Measurements from ENCODE around the gene COMT.
A peak's percentile ranks its signal among the peaks of the same experiment; 100 is the strongest.

The COMT gene

GRCh38 chr22:19995611-19996339 is 54.2 kb downstream of the COMT start:
- H3K9me3 Mint-ChIP-seq = peaks cover 4% of the 10 kb centered on the region
- H3K4me3 Mint-ChIP-seq = no peak overlapping the region
- no peaks in the 10 kb centered on the region for H3K36me3 Mint-ChIP-seq
- H3K27ac Mint-ChIP-seq = no peak overlapping the region
- no peak for ATAC-seq
- no peaks in the 10 kb centered on the region for H3K4me1 Mint-ChIP-seq
- peaks cover 21% of the 10 kb centered on the region for H3K27me3 Mint-ChIP-seq

DNA sequence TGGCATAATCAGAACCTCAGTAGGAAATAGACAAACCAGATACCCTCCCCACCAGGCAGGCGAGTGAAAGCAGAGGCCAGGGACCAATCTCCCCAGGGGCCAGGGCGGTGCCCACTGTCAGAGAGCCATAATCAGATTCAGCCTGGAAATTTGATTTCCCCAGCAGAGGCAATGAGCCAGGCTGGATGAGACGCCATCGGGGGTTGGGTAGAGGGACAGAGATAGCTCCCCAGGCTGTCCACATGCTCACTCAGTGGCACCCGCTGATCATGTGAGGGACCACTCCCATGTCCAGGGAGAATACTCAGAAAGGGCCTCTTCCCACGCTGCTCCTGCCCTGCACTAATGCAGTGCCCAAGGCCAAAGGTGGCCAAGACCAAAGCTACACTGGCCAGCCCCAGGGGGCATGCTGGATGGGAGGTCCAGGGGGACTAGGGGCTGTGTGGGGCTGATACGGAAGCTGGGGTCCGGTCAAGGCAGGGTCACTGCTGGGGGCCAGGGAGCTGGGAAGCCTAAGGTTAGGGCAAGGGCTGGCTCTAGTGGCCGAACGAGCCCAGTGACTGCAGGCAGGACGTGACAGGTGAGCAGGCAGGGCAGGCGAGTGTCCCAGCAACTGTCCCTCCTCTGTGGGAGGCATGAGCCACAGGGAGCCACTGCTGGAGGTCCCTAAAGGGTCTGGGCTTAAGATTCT is 55.3 kb downstream of the COMT start:
- Mint-ChIP-seq H3K9me3 (peaks cover 4% of the 10 kb centered on the region), H3K27ac (no peak overlapping the region), H3K36me3 (no peaks in the 10 kb centered on the region), H3K4me3 (no peak overlapping the region), H3K4me1 (no peaks in the 10 kb centered on the region), H3K27me3 (peaks cover 21% of the 10 kb centered on the region)
- no peak for ATAC-seq

GRCh38 chr22:19997561-19998231 is 56.1 kb downstream of the COMT start:
- Mint-ChIP-seq H3K4me1 (no peaks in the 10 kb centered on the region), H3K27me3 (peaks cover 21% of the 10 kb centered on the region), H3K9me3 (peaks cover 5% of the 10 kb centered on the region), H3K4me3 (no peak overlapping the region), H3K36me3 (peaks cover under 1% of the 10 kb centered on the region), H3K27ac (no peak overlapping the region)
- no peak for ATAC-seq

- H3K4me1 Mint-ChIP-seq = no peaks in the 10 kb centered on the region
- peaks cover 12% of the 10 kb centered on the region for H3K9me3 Mint-ChIP-seq
- ATAC-seq = no peak
- H3K4me3 Mint-ChIP-seq = no peak overlapping the region
- peaks cover 21% of the 10 kb centered on the region for H3K27me3 Mint-ChIP-seq
- H3K36me3 Mint-ChIP-seq = peaks cover 8% of the 10 kb centered on the region
- H3K27ac Mint-ChIP-seq = no peak overlapping the region
Observed at GRCh38 chr22:19998232-19998951, 56.8 kb downstream of the COMT start.

- no peak overlapping the region for H3K4me3 Mint-ChIP-seq
- no peak overlapping the region for H3K27ac Mint-ChIP-seq
- peaks cover 13% of the 10 kb centered on the region for H3K27me3 Mint-ChIP-seq
- no peaks in the 10 kb centered on the region for H3K4me1 Mint-ChIP-seq
- H3K36me3 Mint-ChIP-seq = peaks cover 15% of the 10 kb centered on the region
- no peak for ATAC-seq
- H3K9me3 Mint-ChIP-seq = peaks cover 13% of the 10 kb centered on the region
Observed at GRCh38 chr22:19998991-19999820, 57.6 kb downstream of the COMT start.

DNA sequence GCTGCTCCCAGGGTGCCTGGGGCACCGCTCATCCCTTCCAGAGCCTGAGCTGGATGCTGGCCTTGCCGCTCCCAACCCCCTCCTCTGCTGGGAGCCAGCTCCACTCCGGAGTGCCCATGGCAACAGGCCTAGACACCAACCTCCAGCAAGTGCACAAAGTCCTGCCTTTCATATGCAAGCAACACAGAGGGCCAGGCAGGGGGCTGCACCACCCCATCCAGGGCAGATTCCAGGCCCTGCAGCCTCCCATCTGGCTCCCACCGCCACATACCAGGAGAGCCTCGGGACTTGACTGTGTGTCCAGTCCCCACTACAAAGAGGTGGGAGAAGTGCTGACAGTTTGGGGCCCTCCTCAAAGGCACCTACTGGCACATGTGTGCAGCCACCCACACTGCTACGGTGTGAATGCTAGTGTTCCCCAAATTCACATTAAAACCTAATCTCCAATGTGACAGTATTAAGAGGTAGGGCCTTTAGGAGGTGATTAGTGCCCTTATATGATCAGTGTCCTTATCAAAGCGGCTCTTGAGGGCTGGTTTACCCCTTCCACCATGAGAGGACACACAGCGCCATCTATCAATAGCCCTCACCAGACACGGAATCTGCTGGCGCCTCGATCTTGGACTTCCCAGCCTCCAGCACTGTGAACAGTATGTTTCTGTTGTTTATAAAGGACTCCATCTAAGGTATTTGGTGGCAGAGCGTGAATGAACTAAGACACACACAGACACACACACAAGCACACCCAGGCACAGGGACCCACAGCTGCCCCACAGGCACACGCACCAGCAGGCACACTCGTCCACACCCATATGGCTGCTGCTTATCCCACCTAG is 58.9 kb downstream of the COMT start:
- Mint-ChIP-seq H3K9me3 (peaks cover 18% of the 10 kb centered on the region), H3K36me3 (peaks cover 18% of the 10 kb centered on the region), H3K4me3 (no peak overlapping the region), H3K4me1 (no peaks in the 10 kb centered on the region), H3K27ac (no peak overlapping the region), H3K27me3 (peaks cover under 1% of the 10 kb centered on the region)
- no peak for ATAC-seq

- H3K36me3 Mint-ChIP-seq = peaks cover 18% of the 10 kb centered on the region
- no peak overlapping the region for H3K4me3 Mint-ChIP-seq
- no peaks in the 10 kb centered on the region for H3K4me1 Mint-ChIP-seq
- H3K27ac Mint-ChIP-seq = no peak overlapping the region
- no peak for ATAC-seq
- peaks cover 18% of the 10 kb centered on the region for H3K9me3 Mint-ChIP-seq
- H3K27me3 Mint-ChIP-seq = no peaks in the 10 kb centered on the region
Observed at GRCh38 chr22:20001082-20001638, 59.6 kb downstream of the COMT start.

GRCh38 chr22:20002128-20002527 is 60.6 kb downstream of the COMT start:
- Mint-ChIP-seq H3K9me3 (peaks cover 18% of the 10 kb centered on the region), H3K4me1 (no peaks in the 10 kb centered on the region), H3K4me3 (no peak overlapping the region), H3K27ac (no peak overlapping the region), H3K36me3 (peaks cover 18% of the 10 kb centered on the region), H3K27me3 (no peaks in the 10 kb centered on the region)
- no peak for ATAC-seq

GRCh38 chr22:20002636-20003035 is 61.1 kb downstream of the COMT start:
- no peaks in the 10 kb centered on the region for H3K4me1 Mint-ChIP-seq
- no peak overlapping the region for H3K4me3 Mint-ChIP-seq
- ATAC-seq = no peak
- no peaks in the 10 kb centered on the region for H3K27me3 Mint-ChIP-seq
- H3K9me3 Mint-ChIP-seq = peaks cover 18% of the 10 kb centered on the region
- H3K36me3 Mint-ChIP-seq = peaks cover 18% of the 10 kb centered on the region
- H3K27ac Mint-ChIP-seq = no peak overlapping the region

DNA sequence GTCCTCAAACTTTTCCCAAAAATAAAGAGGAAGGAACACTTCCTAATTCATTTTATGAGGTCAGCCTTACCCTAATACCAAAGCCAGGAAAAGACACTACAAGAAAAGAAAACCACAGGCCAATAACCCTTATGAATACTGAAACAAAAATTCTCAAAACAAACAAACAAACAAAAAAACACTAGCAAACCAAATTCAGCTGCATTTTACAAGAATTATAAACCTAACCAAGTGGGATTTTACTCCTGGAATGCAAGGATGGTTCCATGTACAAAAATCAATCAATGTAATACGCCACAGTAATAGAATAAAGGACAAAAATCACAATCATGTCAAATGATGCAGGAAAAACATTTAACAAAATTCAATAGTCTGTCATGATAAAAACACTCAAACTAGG is 61.7 kb downstream of the COMT start:
- Mint-ChIP-seq H3K36me3 (peaks cover 18% of the 10 kb centered on the region), H3K4me3 (no peak overlapping the region), H3K4me1 (no peaks in the 10 kb centered on the region), H3K27ac (no peak overlapping the region), H3K9me3 (peaks cover 18% of the 10 kb centered on the region), H3K27me3 (no peaks in the 10 kb centered on the region)
- no peak for ATAC-seq

DNA sequence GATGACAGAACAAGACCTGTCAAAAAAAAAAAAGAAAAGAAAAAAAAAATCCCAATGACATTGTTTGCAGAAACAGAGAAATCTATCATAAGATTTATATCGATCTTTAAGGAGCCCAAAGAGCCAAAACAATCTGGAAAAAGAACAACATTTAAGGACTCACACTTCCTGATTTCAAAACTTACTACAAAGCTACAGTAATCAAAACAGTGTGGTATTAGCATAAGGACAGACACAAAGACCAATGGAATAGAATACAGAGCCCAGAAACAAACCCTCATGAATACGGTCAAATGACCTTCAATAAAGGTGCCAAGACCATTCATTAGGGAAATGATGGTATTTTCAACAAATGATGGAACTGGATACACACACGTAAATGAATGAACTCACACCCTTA is 62.9 kb downstream of the COMT start:
- H3K27me3 Mint-ChIP-seq = no peaks in the 10 kb centered on the region
- peaks cover 18% of the 10 kb centered on the region for H3K36me3 Mint-ChIP-seq
- peaks cover 18% of the 10 kb centered on the region for H3K9me3 Mint-ChIP-seq
- no peak overlapping the region for H3K27ac Mint-ChIP-seq
- H3K4me1 Mint-ChIP-seq = no peaks in the 10 kb centered on the region
- H3K4me3 Mint-ChIP-seq = no peak overlapping the region
- ATAC-seq = no peak

- no peaks in the 10 kb centered on the region for H3K27me3 Mint-ChIP-seq
- H3K9me3 Mint-ChIP-seq = peaks cover 10% of the 10 kb centered on the region
- peak overlapping the region; percentile 25 for H3K27ac Mint-ChIP-seq
- no peaks in the 10 kb centered on the region for H3K4me1 Mint-ChIP-seq
- peak; percentile 20 for ATAC-seq
- H3K36me3 Mint-ChIP-seq = peaks cover 11% of the 10 kb centered on the region
- H3K4me3 Mint-ChIP-seq = no peak overlapping the region
Observed at GRCh38 chr22:20008221-20008995, 66.8 kb downstream of the COMT start.

GRCh38 chr22:20009018-20009491 is 67.5 kb downstream of the COMT start:
- peaks cover 5% of the 10 kb centered on the region for H3K36me3 Mint-ChIP-seq

More at GRCh38 chr22:20009018-20009491, 67.5 kb downstream of the COMT start:
- peak overlapping the region; percentile 25 for H3K27ac Mint-ChIP-seq
- H3K4me3 Mint-ChIP-seq = no peak overlapping the region
- peaks cover 6% of the 10 kb centered on the region for H3K9me3 Mint-ChIP-seq
- H3K4me1 Mint-ChIP-seq = no peaks in the 10 kb centered on the region
- ATAC-seq = no peak
- no peaks in the 10 kb centered on the region for H3K27me3 Mint-ChIP-seq

Data from stimulated activated memory B cell treated with anti-CD40 and anti-IgM and Interleukin-4, amounts not matched to agents 10 μg/mL and 1 μg/mL and 100 μg/mL, for 72 hours (primary cell).